Activated CD4-positive, alpha-beta memory T cell treated with anti-CD3 and anti-CD28 coated beads for 36 hours (primary cell): ENCODE results near the gene AK3. TPM values are rescaled to one million over a fixed set of nuclear protein-coding genes. Genes with fewer than 3 reads are reported as not detected.
A peak's percentile ranks its signal among the peaks of the same experiment; 100 is the strongest.

Experiments
- CTCF ChIA-PET: fragments of 350-600 bp; sonication (Branson Sonifier 250); formaldehyde crosslinking; loops from one replicate; lab custom pipeline; 2021; ENCODE audit warnings: antibody characterized with exemption, inconsistent platforms; lab: Charles Lee
- POLR2A ChIA-PET: fragments of 350-600 bp; sonication (Branson Sonifier 250); formaldehyde crosslinking; loops from one replicate; lab custom pipeline; 2021; ENCODE audit warnings: antibody characterized with exemption; lab: Charles Lee
- DNase-seq: peaks from one replicate; pipeline ENCODE4 v3.0.0-alpha.2; 2020
- H3K27ac Mint-ChIP-seq: one replicate; pipeline ENCODE4 v1.8.0; 2021; ENCODE audit warnings: mixed read lengths
- H3K27me3 Mint-ChIP-seq: one replicate; pipeline ENCODE4 v1.8.0; 2021; ENCODE audit warnings: mixed read lengths
- H3K36me3 Mint-ChIP-seq: one replicate; pipeline ENCODE4 v1.8.0; 2021; ENCODE audit warnings: mixed read lengths
- H3K4me1 Mint-ChIP-seq: one replicate; pipeline ENCODE4 v1.8.0; 2021; ENCODE audit warnings: low read depth, mixed read lengths
- H3K4me3 Mint-ChIP-seq: one replicate; pipeline ENCODE4 v1.8.0; 2021; ENCODE audit warnings: mild to moderate bottlenecking, mixed read lengths
- H3K9me3 Mint-ChIP-seq: one replicate; pipeline ENCODE4 v1.8.0; 2021; ENCODE audit warnings: mixed read lengths
- intact Hi-C: fragments of 100-400 bp; cut with micrococcal nuclease; formaldehyde crosslinking; loops from one replicate; pipeline ENCODE4 v1.15.1; 2023
- total RNA-seq, 2 experiments: library from RNA; stranded (reverse); gene quantifications; one replicate each; pipeline ENCODE4 v1.2.3, GENCODE V29; 2021

AK3 gene
- total RNA-seq, 2 experiments from 2014 or later, result 33.8 to 34.5 TPM

GRCh38 chr9:4679268-4680172, 61.5 kb downstream of the AK3 start, which contains the start of gene CDC37L1:
TSS of gene CDC37L1 (plus strand) at chr9:4679569. CDS start at chr9:4679768, 199 bp downstream.
- CTCF ChIA-PET, result interaction anchor here (0.8 to 1.0 kb wide), 5 partner anchors 17 to 75 kb away, joined by 3 to 7 read pairs (median 4); partner anchors contain the start of gene PLPP6
- Mint-ChIP-seq H3K27me3 (no peaks in the 10 kb centered on the region), H3K36me3 (peaks cover 8% of the 10 kb centered on the region), H3K4me3 (no peak within 1 kb of the TSS), H3K9me3 (no peaks in the 10 kb centered on the region), H3K27ac (no peak within 1 kb of the TSS), H3K4me1 (peaks cover 10% of the 10 kb centered on the region)
- DNase-seq, result peak; percentile 99
- POLR2A ChIA-PET, result interaction anchor here (1.0 to 1.4 kb wide), 2 partner anchors 15 to 61 kb away, joined by 4 to 6 read pairs; partner anchors contain the start of gene AK3
- intact Hi-C loops, result loop anchor here (1.0 to 5.0 kb wide), 12 partner anchors 10 to 1328 kb away; partner anchors contain the start of genes ERMP1, PLPP6, RCL1 and RFX3

GRCh38 chr9:4678679-4679267, 62.2 kb downstream of the AK3 start:
- no peak for DNase-seq
- no peaks in the 10 kb centered on the region for H3K9me3 Mint-ChIP-seq
- intact Hi-C loops, result loop anchor here (1.0 to 5.0 kb wide), 12 partner anchors 11 to 1329 kb away; partner anchors contain the start of genes ERMP1, PLPP6, RCL1 and RFX3
- POLR2A ChIA-PET, result interaction anchor here (1.0 to 1.4 kb wide), 2 partner anchors 14 to 62 kb away, joined by 4 to 6 read pairs; partner anchors contain the start of gene AK3
- H3K4me3 Mint-ChIP-seq, result no peak overlapping the region
- H3K27ac Mint-ChIP-seq, result no peak overlapping the region
- peaks cover 8% of the 10 kb centered on the region for H3K36me3 Mint-ChIP-seq
- CTCF ChIA-PET, result interaction anchor here (0.8 to 1.0 kb wide), 3 partner anchors 17 to 59 kb away, joined by 3 to 7 read pairs (median 4); partner anchors contain the start of gene PLPP6
- H3K4me1 Mint-ChIP-seq, result peaks cover 8% of the 10 kb centered on the region
- H3K27me3 Mint-ChIP-seq, result no peaks in the 10 kb centered on the region

DNA sequence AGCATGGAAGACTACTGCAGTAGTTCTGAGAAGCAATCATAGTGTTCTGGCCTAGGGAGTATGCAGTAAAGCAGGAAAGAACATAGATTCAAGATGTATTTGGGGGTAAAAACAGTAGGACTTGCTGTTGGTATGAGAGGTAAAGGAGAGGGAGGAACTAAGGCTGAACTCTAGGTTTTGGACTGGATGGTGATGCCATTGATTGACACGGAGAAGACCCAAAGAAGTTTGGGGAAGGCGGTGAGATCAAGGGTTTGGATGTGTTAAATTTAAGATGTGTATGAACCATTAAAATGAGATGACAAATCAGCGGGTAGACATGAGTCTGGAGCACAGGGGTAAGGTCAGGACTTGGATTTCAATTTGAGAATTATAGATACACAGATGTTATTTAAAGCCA, 63.6 kb downstream of the AK3 start:
- no peaks in the 10 kb centered on the region for H3K27me3 Mint-ChIP-seq
- no peak overlapping the region for H3K4me3 Mint-ChIP-seq
- H3K36me3 Mint-ChIP-seq, result peaks cover 4% of the 10 kb centered on the region
- ChIA-PET CTCF (interaction anchor here (1.7 kb wide), 1 partner anchor 11 kb away, joined by 6 read pairs; the partner anchor contains the start of gene SPATA6L), POLR2A (no interaction called here)
- no peak overlapping the region for H3K27ac Mint-ChIP-seq
- no peaks in the 10 kb centered on the region for H3K9me3 Mint-ChIP-seq
- no peak for DNase-seq
- intact Hi-C loops, result loop anchor here (5.0 kb wide), 5 partner anchors 80 to 1330 kb away; partner anchors contain the start of genes ERMP1 and RIC1
- H3K4me1 Mint-ChIP-seq, result no peaks in the 10 kb centered on the region

DNA sequence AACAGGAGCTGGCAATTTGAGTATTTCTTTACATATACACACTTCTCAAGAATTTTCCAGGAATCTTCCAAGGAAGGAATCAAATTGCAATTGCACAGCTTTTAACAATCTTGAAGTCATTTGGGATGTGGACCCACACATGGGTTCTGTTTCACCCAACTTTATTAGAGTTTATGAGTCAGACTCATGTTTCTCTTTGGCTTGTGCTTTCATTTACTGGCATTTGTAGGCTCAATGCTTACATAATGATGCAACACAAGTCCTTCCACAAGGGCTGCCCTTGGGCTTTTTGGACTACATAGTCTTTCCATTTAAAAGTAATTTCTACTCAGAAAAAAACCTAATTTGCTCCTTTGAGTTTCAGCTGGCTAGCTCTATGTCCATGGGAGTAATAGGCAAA, 66.2 kb downstream of the AK3 start:
- CTCF ChIA-PET, result interaction anchor here (1.1 kb wide), 1 partner anchor 12 kb away, joined by 3 read pairs; the partner anchor contains the start of gene PLPP6
- no peaks in the 10 kb centered on the region for H3K9me3 Mint-ChIP-seq
- DNase-seq, result no peak
- POLR2A ChIA-PET, result no interaction called here
- no peaks in the 10 kb centered on the region for H3K27me3 Mint-ChIP-seq
- H3K4me3 Mint-ChIP-seq, result no peak overlapping the region
- H3K36me3 Mint-ChIP-seq, result no peaks in the 10 kb centered on the region
- intact Hi-C loops, result loop anchor here (5.0 kb wide), 5 partner anchors 77 to 1333 kb away; partner anchors contain the start of genes ERMP1 and RIC1
- no peak overlapping the region for H3K27ac Mint-ChIP-seq
- peaks cover 11% of the 10 kb centered on the region for H3K4me1 Mint-ChIP-seq

DNA sequence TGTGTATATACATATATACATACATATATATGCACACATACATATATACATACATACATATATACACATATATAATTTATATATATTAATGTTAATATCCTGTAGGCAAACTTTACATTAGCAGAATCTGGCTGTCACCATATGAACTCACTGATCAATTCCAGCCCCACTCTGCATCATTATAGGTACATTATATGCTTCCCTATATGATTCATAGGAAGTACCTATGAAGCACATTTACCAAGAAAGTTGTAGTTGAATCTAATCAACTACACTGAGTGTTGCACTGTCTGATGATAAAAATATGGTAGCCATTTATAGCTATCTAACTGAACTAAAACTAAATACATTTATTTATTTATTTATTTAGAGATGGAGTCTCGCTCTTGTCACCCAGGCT, 69.3 kb downstream of the AK3 start:
- H3K4me1 Mint-ChIP-seq, result peaks cover 27% of the 10 kb centered on the region
- CTCF ChIA-PET, result no interaction called here
- H3K4me3 Mint-ChIP-seq, result no peak overlapping the region
- POLR2A ChIA-PET, result interaction anchor here (0.6 kb wide), 1 partner anchor 981 kb away, joined by 3 read pairs; no protein-coding TSS in a partner anchor
- H3K9me3 Mint-ChIP-seq, result no peaks in the 10 kb centered on the region
- no peak for DNase-seq
- H3K36me3 Mint-ChIP-seq, result no peaks in the 10 kb centered on the region
- no peak overlapping the region for H3K27ac Mint-ChIP-seq
- intact Hi-C loops, result no loop called here
- H3K27me3 Mint-ChIP-seq, result no peaks in the 10 kb centered on the region

DNA sequence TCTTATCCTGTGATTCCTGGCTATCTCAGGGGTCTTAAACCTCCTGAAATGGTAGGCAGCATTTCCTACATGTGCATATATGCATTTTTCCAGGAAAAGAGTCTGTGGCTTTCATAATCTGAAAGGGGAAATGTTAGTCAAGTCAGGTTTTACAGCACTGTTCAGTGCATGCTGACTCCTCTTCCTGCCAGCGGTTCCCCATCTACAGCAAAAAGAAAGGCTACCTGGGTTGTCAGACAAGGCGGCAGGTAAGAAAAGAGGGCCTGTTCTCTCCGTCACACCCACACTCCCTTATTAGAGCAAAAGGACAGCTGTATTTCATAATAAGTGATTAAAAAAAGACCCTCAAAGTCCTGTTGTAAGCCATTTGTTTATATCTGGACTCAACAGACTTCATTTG, 70.4 kb downstream of the AK3 start:
- Mint-ChIP-seq H3K27ac (peak overlapping the region; percentile 29), H3K4me3 (no peak overlapping the region), H3K4me1 (peaks cover 39% of the 10 kb centered on the region), H3K27me3 (no peaks in the 10 kb centered on the region), H3K9me3 (no peaks in the 10 kb centered on the region), H3K36me3 (no peaks in the 10 kb centered on the region)
- intact Hi-C loops, result no loop called here
- ChIA-PET POLR2A (no interaction called here), CTCF (no interaction called here)
- DNase-seq, result no peak

GRCh38 chr9:4669890-4670289, 71.1 kb downstream of the AK3 start:
- DNase-seq, result no peak
- CTCF ChIA-PET, result interaction anchor here (0.6 kb wide), 1 partner anchor 9 kb away, joined by 3 read pairs; no protein-coding TSS in a partner anchor
- intact Hi-C loops, result loop anchor here (10.0 kb wide), 1 partner anchor 165 kb away; no protein-coding TSS in a partner anchor
- no peaks in the 10 kb centered on the region for H3K9me3 Mint-ChIP-seq
- no peaks in the 10 kb centered on the region for H3K27me3 Mint-ChIP-seq
- H3K4me3 Mint-ChIP-seq, result no peak overlapping the region
- POLR2A ChIA-PET, result no interaction called here
- H3K4me1 Mint-ChIP-seq, result peaks cover 46% of the 10 kb centered on the region
- no peaks in the 10 kb centered on the region for H3K36me3 Mint-ChIP-seq
- H3K27ac Mint-ChIP-seq, result no peak overlapping the region

DNA sequence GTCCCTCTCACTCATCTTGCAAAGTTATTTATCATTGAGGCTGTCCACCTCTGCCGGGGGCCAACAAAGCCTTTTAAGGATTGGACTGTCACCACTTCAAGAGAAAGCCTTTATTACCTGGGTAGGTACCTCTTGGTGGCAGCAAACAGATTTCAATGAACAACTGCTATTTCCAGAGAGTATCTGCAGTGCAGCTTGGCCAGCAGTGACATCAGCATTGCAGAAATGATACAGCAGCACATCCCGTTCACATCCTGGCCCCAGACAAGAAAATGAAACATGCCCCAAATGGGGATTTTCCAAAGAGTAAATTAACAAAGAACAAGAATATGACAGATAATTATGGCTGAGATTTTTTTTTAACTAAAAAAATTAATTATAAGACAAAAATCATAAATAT, 72.4 kb downstream of the AK3 start:
- ChIA-PET CTCF (no interaction called here), POLR2A (no interaction called here)
- H3K27me3 Mint-ChIP-seq, result no peaks in the 10 kb centered on the region
- no peak overlapping the region for H3K4me3 Mint-ChIP-seq
- peaks cover 58% of the 10 kb centered on the region for H3K4me1 Mint-ChIP-seq
- H3K9me3 Mint-ChIP-seq, result no peaks in the 10 kb centered on the region
- H3K27ac Mint-ChIP-seq, result no peak overlapping the region
- no peaks in the 10 kb centered on the region for H3K36me3 Mint-ChIP-seq
- no peak for DNase-seq
- intact Hi-C loops, result loop anchor here (10.0 kb wide), 1 partner anchor 166 kb away; no protein-coding TSS in a partner anchor

DNA sequence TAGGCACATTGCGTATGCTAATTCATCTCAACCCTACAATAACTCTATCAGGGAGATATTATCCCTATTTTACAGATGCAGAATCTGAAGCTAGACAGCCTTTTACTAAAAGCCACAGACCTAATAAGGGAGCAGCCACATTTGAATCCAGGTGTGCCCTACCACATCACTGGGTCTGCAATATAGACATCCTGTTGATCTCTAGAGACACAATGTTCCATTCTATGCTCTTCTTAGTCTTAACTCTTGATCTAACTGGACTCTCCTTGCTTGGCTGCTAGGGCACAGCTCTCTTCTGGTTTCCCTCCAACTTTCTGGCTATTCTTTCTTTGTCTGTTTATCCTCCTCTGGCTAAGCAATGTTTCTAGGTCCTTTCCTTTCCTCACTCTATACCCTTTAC, 73.3 kb downstream of the AK3 start:
- H3K27ac Mint-ChIP-seq, result no peak overlapping the region
- H3K4me3 Mint-ChIP-seq, result no peak overlapping the region
- H3K27me3 Mint-ChIP-seq, result no peaks in the 10 kb centered on the region
- no peak for DNase-seq
- no peaks in the 10 kb centered on the region for H3K36me3 Mint-ChIP-seq
- ChIA-PET CTCF (no interaction called here), POLR2A (no interaction called here)
- intact Hi-C loops, result loop anchor here (10.0 kb wide), 1 partner anchor 167 kb away; no protein-coding TSS in a partner anchor
- peaks cover 66% of the 10 kb centered on the region for H3K4me1 Mint-ChIP-seq
- H3K9me3 Mint-ChIP-seq, result no peaks in the 10 kb centered on the region

DNA sequence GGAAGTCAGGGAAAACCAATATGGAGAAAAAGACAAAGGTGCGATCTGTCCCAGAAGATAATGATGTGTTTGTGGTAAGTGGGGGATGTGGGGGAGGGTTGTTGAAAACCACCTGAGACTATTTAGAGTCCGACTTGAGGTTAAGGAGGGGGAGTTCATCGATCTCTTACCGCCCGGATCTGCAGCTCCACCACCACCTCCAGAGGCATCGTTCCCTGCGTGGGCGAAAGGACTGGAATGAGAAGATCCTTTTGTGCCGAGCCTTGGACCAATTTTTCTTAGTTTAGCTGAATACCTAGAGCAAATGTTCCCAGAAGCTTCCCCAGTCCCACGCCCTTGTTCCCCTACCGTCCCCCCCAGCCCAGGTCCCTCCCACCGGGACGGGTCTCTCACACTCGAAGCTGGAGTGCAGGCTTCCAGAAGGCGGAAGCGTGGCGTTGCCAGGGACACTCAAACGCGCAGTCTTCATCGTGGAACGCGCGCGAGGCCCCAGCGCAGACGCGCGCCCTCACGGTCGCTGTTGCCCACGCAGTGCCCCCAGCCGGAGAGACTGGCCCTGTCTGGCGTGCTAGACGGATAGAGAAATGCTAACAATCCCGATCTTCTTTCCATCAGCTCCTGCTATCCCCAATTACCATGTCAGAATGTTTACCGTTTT, 74.8 kb downstream of the AK3 start, which contains the start of gene SPATA6L:
Gene SPATA6L (minus strand): TSS at position 439 of the 658 bp plus-strand sequence. CDS start 230 bp downstream, at position 209.
- H3K4me3 Mint-ChIP-seq, result peak within 1 kb of the TSS; percentile 68
- CTCF ChIA-PET, result interaction anchor here (0.7 to 1.8 kb wide), 4 partner anchors 11 to 1806 kb away, joined by 3 to 6 read pairs (median 4); no protein-coding TSS in a partner anchor

DNA sequence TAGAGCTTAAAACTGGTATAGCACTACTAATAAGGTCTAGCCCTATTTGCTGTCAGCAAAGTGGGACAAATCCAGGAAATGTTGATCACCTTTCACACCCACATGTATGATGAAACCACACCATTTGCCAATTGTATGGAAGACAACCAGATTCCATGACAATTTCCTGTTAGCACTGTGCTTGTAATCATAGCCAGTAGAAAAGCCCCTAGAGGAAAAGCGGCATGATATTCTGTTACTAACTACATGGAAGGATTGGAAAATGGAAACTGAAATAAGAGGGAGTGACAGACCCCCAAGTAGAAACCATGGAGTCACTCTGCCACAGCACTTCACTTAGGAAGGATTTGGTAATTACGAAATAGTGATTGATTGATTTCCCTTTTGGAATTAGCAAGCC, 75.6 kb downstream of the AK3 start:
- POLR2A ChIA-PET, result interaction anchor here (1.1 kb wide), 1 partner anchor 14 kb away, joined by 4 read pairs; the partner anchor contains the start of gene CDC37L1
- Mint-ChIP-seq H3K4me1 (peaks cover 68% of the 10 kb centered on the region), H3K9me3 (no peaks in the 10 kb centered on the region)

More for the DNA sequence above, 74.8 kb downstream of the AK3 start, which contains the start of gene SPATA6L:
- Mint-ChIP-seq H3K27me3 (no peaks in the 10 kb centered on the region), H3K4me1 (peaks cover 76% of the 10 kb centered on the region), H3K36me3 (no peaks in the 10 kb centered on the region), H3K27ac (no peak within 1 kb of the TSS), H3K9me3 (no peaks in the 10 kb centered on the region)
- DNase-seq, result peak; percentile 60
- POLR2A ChIA-PET, result no interaction called here
- intact Hi-C loops, result loop anchor here (1.0 to 10.0 kb wide), 3 partner anchors 13 to 169 kb away; partner anchors contain the start of gene CDC37L1

More for the DNA sequence above, 75.6 kb downstream of the AK3 start:
- Mint-ChIP-seq H3K27ac (no peak overlapping the region), H3K4me3 (peak overlapping the region; percentile 68), H3K36me3 (no peaks in the 10 kb centered on the region), H3K27me3 (no peaks in the 10 kb centered on the region)
- intact Hi-C loops, result loop anchor here (10.0 kb wide), 1 partner anchor 169 kb away; no protein-coding TSS in a partner anchor
- DNase-seq, result no peak
- CTCF ChIA-PET, result interaction anchor here (0.7 to 1.8 kb wide), 3 partner anchors 12 to 1805 kb away, joined by 3 to 6 read pairs (median 4); no protein-coding TSS in a partner anchor
